NCI-H2227 (cell line): ENCODE data around the gene ZNF343.
"Not testable (repeated sequence)": the region's sequence is repeated elsewhere in the genome, so short reads cannot be mapped to it uniquely, and the experiment has no call there.

Experiments used
- DNase-seq: peaks from one replicate; lab custom pipeline; 2025; ENCODE audit not compliant: unreplicated experiment; lab: John Stamatoyannopoulos, UW

Gene ZNF343

GRCh38 chr20:2508631-2509467, at the start of gene ZNF343:
ZNF343 (minus strand) TSS chr20:2508915; CDS start chr20:2493895, 15,020 bp downstream.
- DNase-seq = peak; percentile 86

GRCh38 chr20:2557873-2558580, 49.3 kb upstream of the ZNF343 start:
- DNase-seq = no peak

- no peak for DNase-seq
Measured at GRCh38 chr20:2545594-2545993, 36.9 kb upstream of the ZNF343 start.

GRCh38 chr20:2544211-2544610, 35.5 kb upstream of the ZNF343 start:
- no peak for DNase-seq

DNA sequence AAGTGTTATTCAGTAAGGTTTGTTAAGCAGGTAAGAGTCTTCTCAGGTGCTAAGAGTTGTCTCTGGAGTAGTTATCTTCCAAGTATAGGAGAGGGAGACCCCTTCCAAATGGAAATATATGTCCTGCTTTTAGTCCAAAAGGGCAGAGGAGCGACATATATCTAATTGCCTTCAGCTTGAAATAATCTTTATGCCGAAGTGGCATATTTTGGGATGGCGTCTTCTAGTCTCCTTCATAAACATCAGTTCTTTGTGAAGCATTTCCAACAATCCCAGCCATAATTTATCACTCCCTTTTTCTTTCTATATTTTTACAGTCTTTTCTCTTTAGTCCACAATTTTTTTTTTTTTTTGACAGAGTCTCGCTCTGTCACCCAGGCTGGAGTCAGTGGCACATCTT, 33.6 kb upstream of the ZNF343 start:
- DNase-seq = no peak

GRCh38 chr20:2541940-2542339, 33.2 kb upstream of the ZNF343 start:
- DNase-seq = no peak

DNA sequence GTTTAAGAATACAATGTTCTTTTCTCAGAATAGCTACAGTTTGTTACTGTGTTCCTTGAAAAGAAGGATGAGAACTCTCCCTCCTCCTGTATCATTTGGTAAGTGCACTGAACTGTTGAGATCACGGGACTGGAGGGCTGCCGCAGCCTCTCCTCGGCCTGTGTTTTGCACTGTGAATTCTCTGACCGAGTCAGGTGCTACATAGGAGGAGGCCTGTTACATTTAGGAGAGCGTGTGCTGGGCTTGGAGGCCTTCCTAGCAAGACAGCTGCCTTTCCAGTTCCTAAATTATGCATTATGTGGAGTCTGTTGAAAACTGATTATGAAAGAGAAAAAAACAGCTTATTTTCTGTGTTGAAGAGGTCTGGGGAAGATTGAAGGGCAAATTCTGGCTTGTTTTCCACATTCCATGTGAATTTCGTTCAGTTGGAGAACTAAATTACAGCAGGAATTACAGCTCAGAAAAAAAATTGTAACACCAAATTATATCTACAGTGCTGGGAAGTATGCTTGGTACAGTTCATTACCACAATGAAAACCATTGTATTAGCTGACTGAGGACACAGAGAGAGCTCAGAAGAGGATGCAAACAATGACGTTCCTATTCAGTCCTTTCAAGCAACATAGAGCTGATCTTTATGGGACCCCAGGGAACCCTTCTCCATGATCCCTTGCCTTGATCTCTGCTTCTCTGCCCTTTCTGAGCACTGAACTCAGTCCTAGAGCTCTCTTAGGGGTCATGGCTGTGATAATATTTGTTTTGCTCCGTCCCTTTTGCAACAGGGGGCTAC, 30.4 kb upstream of the ZNF343 start:
- peak; percentile 20 for DNase-seq

GRCh38 chr20:2538356-2538755, 29.6 kb upstream of the ZNF343 start:
- no peak for DNase-seq

DNA sequence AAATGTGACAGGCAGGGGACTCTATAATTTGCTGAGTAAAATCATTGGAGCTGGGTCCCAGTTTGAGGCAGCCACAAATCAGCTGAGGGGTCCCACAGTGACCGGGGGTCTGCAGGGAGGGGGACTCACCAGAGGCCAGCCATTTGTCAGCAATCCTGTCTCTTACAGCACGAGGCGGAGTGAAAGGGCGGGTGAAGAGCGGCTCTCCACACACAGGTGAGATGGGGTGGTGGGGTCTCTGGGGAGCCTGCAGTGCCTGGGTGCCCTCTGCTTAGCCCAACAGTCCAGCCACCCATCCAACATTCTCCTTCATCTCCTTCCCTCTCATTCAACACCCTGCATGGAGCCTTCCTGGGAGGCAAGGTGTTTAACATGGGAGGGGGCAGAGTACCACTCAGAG, 28.4 kb upstream of the ZNF343 start:
- DNase-seq = no peak

DNA sequence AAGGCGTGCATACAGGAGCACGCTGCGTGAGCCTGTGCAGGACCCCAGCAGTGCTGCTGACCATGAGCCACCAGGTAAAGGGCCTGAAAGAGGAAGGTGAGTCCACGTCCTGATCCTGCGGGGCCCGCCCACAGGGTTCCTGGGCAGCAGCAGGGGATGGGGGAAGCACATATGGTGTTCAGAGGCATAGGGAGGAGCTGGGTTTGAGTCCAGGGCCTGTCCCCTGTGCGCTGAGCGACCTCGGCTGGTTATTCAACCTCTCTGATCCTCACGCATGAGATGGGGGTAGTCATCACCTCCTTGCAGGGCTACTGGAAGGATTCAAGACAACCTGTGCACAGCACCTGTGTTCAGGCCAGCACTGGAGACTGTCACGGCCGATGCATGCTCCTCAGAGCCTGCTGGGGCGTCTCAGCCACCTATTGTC, 27.9 kb upstream of the ZNF343 start, which contains the start of gene TMC2:
TSS of gene TMC2 (plus strand) at position 14 of the 427 bp plus-strand sequence. CDS start at position 63, 49 bp downstream.
- no peak for DNase-seq

DNA sequence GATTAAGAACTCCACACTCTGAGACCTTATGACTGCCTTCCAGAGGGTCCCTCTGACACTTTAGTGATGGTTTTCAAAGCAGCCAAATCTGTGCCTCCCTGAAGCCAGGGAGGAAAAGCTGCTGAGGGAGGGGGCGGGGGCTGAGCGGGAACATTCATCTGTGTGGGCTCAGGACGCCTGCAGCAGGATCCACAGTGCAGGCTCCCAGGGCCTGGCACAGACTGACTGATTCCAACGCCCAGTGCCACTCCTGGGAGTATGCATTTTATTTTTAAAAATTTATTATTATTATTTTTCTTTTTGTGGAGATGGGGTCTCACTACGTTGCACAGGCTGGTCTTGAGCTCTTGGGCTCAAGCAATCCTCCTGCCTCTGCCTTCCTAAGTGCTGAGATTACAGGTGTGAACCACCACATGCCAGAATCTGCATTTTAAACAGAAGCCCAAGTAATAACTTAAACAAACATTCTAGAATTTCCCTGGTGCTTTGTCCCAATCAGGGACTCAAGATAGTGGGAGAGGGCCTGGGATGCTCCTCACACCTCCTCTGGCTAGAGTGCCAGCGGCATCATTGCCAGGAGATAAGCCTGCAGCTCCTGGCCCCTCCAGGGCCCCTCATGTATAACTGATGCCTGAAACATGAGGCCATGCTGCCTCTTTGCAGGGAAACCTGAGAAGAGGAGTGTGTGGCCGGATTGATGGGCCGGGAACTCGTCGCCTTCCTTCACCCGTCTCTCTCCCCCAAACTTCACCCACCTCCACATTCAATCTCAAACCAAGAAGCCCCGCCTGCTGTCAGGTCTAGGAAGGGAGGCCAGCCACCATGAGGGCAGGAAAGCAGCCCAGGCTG, 27.2 kb upstream of the ZNF343 start:
- no peak for DNase-seq

DNA sequence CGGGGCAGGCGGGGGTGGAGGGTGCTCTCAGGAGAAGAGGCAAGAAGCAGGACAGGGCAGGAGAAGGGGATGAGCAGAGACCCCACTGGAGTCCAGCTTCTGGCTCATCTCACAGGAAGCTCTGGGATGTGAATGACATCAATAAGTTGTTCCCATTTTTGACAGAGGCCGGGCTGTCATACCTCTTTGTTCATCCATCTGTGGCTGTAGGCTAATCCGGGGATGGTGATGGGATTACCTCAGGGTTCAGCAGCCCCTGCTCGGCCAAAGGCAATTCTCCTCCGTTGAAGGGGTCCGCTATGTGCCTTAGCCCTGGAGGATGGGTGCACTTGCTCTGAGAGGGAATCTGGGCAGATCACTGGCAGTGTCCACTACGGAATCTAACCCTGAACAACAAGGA, 24.4 kb upstream of the ZNF343 start:
- no peak for DNase-seq

DNA sequence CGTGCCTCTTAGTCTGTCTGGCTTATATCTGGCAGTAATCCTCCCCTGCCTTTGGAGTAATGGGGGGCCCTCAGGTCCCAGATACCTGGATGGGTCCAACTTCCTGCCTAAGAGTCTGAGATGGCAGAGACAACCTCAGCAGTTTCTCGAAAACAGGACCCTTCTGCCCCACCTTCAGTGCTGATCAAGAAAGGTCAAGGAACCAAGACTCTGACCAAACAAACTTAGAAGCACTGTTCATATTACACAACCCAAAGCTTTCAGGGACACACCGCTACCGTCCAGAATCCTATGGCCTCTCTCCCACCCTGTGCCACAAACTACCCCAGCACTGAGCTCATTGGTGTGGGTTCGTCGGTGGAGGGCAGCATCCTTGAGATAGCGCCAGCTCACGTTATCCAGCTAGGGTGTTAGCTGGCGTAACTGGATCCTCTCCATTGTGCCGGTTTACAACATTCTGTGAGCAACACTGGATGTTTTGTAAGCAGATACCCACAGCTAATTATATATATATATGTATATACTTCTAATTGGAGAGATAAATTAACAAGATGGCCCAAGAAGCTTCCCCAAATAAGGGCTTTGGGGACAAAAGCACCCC, 20.1 kb upstream of the ZNF343 start:
- DNase-seq = no peak

GRCh38 chr20:2527762-2528161, 19.0 kb upstream of the ZNF343 start:
- DNase-seq = no peak

DNA sequence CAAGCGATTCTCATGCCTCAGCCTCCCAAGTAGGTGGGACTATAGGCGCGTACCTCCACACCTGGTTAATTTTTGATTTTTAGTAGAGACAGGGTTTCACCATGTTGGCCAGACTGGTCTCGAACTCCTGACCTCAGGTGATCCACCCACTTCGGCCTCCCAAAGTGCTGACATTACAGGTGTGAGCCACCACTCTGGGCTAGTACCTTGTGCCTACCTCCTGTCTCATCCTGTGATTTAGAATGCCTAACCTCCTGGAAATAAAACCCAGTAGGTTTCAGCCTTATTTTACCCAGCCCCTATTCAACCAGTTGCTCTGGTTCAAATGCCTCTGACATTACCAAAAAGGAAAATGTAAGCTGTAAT, 17.5 kb upstream of the ZNF343 start:
- DNase-seq = not testable (repeated sequence)

GRCh38 chr20:2524709-2525506, 16.2 kb upstream of the ZNF343 start:
- DNase-seq = peak; percentile 77

DNA sequence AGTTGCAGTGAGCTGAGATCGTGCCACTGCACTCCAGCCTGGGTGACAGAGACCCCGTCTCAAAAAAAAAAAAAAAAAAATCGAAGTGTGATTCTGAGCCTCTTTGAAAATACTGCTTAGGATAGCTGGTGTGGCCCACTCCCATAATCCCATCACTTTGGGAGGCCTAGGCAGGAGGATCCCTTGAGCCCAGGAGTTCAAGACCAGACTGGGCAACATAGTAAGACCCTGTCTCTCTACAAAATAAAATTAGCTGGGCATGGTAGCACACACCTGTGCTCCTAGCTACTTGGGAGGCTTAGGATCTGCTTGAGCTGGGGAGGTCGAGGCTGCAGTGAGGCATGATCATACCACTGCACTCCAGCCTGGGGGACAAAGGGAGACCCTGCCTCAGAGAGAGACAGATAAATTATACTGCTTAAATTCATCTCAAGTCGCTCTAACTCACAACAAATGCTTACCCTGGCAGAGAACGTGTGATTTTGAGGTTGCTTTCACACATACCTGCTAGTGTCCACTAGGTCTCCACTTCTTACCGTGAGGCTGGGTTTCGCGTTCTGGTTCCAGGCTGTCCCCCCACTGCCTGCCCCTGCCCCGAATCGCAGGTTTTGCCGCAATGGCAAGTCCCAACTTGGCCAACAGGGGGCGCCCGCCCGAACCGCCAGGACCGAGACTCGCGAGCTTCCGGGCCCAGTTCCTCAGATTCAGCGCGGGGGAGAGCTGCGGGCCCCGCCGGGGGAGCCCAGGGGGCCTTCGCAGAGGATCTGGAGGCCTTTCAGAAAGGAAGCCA, 15.4 kb upstream of the ZNF343 start:
- DNase-seq = peak; percentile 91

DNA sequence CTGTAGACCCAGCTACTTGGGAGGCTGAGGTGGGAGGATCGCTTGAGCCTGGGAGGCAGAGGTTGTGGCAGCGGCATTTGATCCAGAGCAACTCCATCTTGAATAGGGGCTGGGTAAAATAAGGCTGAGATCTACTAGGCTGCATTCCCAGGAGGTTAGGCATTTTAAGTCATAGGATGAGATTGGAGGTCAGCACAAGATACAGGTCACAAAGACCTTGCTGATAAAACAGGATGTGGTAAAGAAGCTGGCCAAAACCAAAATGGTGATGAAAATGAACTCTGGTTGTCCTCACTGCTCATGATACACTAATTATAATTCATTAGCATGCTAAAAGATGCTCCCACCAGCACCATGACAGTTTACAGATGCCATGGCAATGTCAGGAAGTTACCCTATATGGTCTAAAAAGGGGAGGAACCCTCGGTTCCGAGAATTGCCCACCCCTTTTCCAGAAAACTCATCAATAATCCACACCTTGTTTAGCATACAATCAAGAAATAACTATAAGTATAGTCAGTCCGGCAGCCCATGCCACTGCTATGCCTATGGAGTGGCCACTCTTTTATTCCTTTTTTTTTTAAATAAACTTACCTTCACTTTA, 14.2 kb upstream of the ZNF343 start:
- DNase-seq = not testable (repeated sequence)
